HG02763 (cell line): ENCODE measurements around the gene STAT6.
"Not testable (repeated sequence)": the region's sequence is repeated elsewhere in the genome, so short reads cannot be mapped to it uniquely, and the experiment has no call there.

Experiments
- ATAC-seq: cut with Tn5 transposase; IDR thresholded peaks from one replicate; pipeline ENCODE4 v1.9.1; 2021; ENCODE audit warnings: mild to moderate bottlenecking, moderate library complexity; ENCODE audit not compliant: unreplicated experiment

The STAT6 gene

GRCh38 chr12:57088354-57089270 is 22.6 kb downstream of the STAT6 start, which contains the start of gene NAB2:
Gene NAB2 (plus strand): TSS chr12:57089114. CDS start chr12:57089272, 158 bp downstream.
- ATAC-seq = peak; percentile 50

GRCh38 chr12:57087691-57088353 is 23.3 kb downstream of the STAT6 start:
- ATAC-seq = peak; percentile 32

- peak; percentile 36 for ATAC-seq
Observed at GRCh38 chr12:57087010-57087690, 24.0 kb downstream of the STAT6 start.

GRCh38 chr12:57086493-57087009 is 24.6 kb downstream of the STAT6 start:
- ATAC-seq = no peak

GRCh38 chr12:57085999-57086492 is 25.1 kb downstream of the STAT6 start:
- ATAC-seq = no peak

GRCh38 chr12:57080855-57081254 is 30.3 kb downstream of the STAT6 start:
- ATAC-seq = no peak

- ATAC-seq = no peak
Observed at GRCh38 chr12:57079821-57080220, 31.3 kb downstream of the STAT6 start.

- ATAC-seq = peak; percentile 98
Observed at GRCh38 chr12:57078519-57079404, 32.4 kb downstream of the STAT6 start, which contains the start of gene NEMP1. Gene NEMP1 (minus strand): TSS chr12:57078791. CDS start chr12:57078745, 46 bp downstream.

- ATAC-seq = not testable (repeated sequence)
Observed at GRCh38 chr12:57073566-57074450, 37.4 kb downstream of the STAT6 start.

GRCh38 chr12:57072661-57073060 is 38.5 kb downstream of the STAT6 start:
- ATAC-seq = no peak

- peak; percentile 91 for ATAC-seq
Observed at GRCh38 chr12:57069523-57069922, 41.6 kb downstream of the STAT6 start.

- no peak for ATAC-seq
Observed at GRCh38 chr12:57066245-57066644, 44.9 kb downstream of the STAT6 start.

GRCh38 chr12:57063991-57064685 is 47.0 kb downstream of the STAT6 start:
- ATAC-seq = peak; percentile 74

- ATAC-seq = peak; percentile 68
Observed at GRCh38 chr12:57058454-57058853, 52.7 kb downstream of the STAT6 start.

- no peak for ATAC-seq
Observed at GRCh38 chr12:57057067-57057751, 54.0 kb downstream of the STAT6 start.

GRCh38 chr12:57055824-57056223 is 55.3 kb downstream of the STAT6 start:
- no peak for ATAC-seq

- not testable (repeated sequence) for ATAC-seq
Observed at GRCh38 chr12:57053901-57054300, 57.3 kb downstream of the STAT6 start.

- ATAC-seq = not testable (repeated sequence)
Observed at GRCh38 chr12:57053146-57053545, 58.0 kb downstream of the STAT6 start.
